Globus pallidus (tissue), 1 donor: ENCODE results near the gene KDM4C.
A peak's percentile ranks its signal among the peaks of the same experiment; 100 is the strongest.

Experiments used
- DNase-seq: peaks from one replicate; pipeline ENCODE4 v3.0.0-alpha.2; 2015; ENCODE audit warnings: low spot score

KDM4C gene

DNA sequence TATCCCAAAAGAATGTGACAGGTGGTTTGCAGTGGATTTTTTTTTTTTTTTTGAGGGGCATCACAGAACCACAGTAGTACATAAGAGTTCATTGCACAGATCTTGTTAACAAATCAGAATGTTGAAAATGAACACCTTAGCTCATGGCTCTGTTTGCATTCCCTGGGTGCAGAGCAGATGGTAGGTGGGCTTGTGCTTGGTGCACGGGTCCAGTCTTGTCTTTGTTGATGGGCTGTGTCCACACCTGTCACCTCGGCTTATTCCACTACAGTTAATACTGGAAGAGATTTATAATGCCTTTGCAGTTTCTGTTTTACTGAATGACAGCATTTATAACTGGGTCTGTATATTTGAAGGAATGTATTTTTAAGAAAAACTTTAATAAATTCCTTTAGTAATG lies 146.6 kb downstream of the KDM4C start:
- DNase-seq = no peak

DNA sequence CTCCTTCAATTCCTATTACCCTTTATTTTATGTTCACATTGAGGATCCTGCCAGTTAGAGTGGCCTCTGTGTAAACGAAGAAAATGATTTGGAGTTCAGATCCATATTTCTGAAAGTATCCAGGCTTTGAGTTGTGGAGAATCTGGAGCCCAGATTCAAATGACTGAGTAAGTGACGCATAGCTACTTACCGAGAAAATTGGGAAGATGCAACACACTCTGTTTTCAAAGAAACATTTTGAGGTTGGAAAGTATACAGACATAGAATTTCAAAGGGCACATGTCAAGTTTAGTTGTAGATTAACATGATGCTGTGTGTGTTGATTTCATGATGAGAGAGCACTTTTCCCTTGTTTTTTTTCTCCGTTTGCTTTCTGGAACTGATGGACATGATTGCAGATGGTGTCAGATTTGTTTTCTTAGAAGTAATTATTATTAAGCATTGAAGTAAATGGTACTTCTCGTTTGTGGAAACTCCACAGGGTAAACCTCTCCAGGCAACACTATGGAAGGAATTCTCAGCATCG lies 148.1 kb downstream of the KDM4C start:
- no peak for DNase-seq

DNA sequence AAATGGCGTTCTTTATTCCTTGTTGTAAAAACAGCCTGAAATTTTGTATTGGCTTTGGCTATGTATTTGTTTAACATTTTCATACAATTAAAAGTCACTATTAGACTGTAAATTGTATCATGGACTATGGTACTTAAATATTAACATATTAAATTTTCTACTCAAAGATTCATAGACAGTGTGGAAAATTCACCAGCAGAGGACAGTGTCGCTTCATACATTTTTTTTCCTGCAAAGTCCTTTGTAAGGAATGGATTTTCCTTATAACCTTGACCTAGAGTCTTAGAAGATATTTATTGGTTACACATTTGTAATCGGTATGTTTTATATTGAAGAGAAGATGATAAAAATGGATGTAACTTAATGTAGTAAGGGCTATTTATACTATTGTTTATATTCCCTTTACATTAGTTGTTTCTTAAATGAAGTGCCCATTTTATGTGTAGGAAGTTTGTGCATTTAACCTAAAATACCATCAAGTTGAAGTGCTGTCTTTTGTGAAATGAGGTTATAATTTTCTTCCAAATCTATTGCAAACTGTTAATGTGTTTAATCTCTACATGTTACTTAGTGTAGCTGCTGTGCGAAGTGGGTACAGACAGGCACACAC lies 150.1 kb downstream of the KDM4C start:
- DNase-seq = peak; percentile 54

DNA sequence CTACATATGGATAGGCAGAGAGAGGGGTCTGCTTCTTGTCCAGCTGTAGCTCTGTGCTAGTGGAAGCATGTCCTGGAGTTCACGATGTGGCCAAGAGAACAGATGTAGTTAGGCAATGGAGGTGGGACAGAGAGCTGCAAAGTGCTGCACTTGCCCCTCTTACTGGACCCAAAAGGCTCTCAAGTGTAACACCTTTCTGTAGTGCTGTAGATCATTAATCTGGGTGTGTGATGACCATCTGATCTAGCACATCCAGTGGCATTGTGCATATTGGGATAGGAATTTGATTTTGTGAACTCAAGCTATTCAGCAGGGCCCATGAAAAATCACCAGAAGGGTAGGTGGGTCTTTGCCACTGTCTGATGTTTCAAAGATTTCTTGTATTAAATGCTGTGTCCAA lies 151.4 kb downstream of the KDM4C start:
- DNase-seq = no peak

DNA sequence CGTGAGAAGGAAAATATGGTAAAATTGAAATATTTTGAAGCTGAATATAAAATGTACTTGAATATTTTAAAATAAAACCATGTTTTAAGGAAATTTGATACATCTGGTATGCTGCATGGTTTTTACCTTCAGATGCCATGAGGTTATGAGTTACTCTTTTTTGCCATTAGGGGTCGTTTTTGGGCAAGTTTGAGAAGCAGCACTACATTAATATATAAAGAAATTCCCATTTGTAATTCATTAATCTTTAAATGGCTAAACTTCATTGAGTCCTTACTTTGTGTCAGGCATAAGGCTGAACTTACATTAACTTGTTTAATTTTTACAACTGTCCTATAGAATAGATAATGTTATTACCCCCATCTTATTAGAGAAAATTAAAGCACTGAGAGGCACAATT lies 152.3 kb downstream of the KDM4C start:
- no peak for DNase-seq

DNA sequence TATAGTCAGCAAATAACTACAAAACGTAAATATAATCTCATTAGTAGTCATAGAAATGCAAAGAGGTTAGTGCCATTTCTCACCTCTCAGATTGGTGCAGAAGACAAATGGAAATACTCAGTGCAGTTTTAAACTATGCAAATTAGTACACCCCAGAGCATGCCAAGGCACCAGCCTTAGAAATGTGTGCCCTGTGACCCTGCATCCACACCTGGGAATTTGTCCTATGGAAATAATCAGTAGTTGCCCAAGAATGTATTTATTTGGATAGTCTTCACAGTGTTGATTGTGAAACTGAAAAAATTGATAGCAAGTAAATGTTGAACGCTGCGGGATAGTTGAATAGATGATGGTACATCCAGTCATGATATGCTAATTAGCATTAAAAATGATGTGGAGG lies 152.7 kb downstream of the KDM4C start:
- DNase-seq = no peak

DNA sequence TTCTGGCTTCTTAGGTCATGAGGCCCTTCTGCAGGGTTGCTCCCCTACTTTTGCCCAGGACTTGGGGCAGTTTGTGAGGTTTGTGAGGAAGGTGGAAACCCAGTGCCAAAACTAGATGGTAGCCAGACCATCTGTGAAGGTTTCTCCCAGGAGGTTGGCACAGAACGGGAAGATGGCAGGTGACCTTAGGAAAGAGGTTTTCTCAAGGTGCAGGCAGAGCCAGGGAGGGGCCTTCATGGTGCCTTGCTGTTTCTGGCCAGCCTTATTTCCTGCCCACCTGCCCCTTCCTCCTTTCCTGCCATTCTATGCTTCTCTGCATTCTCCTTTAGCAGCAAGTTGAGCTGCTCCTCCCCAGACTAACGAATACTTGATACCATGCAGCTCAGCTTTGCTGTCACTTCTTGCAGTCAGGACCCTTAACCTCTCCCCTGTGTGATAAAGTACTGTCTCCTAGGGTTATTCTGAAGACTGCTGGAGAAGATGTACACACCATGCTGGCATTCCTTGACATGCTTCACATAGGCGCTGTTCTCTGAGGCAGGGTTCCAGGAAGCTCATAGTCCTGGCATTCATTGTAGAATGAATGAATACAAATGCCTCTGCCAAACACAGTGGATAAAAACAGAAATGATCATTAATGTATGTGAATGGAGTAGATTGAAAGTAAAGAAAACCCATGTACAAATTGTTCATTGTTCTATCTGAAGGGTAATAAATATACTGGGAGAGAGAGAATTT lies 154.3 kb downstream of the KDM4C start:
- DNase-seq = peak; percentile 68

DNA sequence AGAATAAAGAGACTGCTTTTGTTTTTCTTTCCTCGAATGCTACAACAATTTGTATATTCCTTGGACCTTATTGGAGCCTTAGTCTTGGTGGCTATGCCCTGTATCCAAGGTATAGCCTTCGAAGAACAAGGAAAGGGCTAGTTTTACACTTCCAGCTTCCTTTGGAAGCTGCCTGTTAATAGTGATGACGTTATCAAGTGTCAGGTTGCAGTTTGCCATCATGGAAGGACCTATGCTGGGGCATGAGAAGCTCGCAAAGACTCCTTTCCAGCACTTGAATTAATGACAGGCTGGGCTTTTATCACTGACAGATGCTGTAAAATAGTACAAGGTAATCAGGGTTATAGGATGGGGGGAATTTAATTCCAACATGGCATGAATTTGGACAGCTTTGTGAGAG lies 157.9 kb downstream of the KDM4C start:
- no peak for DNase-seq

DNA sequence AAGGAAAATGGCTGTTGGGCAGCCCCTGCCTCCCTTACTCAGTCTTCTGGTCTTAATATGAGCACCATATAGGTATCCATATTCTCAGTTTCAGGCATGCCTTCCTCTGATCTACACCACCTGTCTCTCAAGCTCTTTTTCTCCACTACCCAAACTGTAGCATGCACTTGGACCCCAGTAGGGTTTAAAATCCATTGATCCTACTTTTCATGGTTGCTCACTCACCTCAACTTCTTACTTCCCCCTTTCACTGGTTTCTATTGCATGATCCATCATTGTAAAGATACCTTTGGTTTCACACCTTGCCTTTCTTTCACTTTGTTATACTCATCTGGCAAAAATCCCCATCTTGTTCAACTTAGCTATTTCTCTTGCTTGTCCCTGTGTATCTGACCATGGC lies 159.4 kb downstream of the KDM4C start:
- no peak for DNase-seq

DNA sequence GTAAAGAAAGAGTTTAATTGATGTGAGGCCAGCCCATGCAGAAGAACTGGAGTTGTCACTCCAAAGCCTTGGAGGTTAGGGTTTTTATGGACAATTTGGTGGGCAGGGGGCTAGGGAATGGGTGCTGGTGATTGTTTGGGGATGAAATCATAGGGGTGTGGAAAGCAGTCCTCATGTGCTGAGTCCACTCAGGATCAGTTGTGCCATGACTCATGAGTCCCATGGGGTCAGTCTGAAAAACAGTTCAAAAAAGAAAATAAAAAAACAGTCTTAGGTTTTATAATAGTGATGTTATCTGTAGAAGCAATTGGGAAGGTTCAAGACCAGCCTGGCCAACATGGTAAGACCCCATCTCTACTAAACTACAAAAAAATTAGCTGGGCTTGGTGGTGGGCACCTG lies 162.3 kb downstream of the KDM4C start:
- no peak for DNase-seq

DNA sequence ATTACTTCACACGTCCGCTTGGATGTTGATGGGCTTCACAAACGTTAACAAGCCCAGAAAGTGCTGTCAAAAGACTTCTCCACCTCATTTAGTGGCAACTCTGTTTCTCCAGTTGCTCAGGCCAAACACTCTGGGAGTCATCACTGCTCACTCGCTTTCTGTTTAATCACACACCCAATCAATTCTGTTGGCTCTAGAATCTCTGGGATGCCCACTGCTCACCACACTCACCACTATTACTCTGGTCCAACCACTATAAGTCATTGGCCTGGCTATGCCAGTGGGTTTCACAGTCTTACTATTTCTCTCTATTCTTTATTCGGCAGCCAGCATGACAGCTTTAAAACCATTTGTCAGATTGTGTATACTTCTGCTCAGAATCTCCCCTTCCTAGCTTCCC lies 163.5 kb downstream of the KDM4C start:
- no peak for DNase-seq

DNA sequence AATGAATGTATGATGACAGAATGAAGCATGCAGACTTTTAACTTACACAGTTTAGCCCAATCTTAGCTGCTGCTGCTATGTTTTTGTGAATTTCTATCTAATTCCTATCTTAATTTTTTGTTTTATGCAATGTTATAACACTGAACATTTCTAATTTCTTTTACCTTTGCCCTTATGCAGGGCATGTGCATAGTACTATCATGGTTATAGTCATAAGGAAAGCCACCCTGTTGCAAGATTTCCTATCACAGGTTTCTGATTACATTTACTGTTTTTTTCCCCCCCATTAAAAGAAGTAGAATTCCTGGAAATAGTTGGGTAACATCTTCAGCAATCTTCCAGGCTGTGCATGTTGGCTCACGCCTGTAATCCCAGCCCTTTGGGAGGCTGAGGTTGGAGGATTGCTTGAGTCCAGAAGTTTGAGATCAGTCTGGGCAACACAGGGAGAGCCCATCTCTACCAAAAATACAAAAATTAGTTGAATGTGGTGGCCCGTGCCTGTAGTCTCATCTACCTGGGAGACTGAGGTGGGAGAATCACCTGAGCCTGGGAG lies 164.4 kb downstream of the KDM4C start:
- no peak for DNase-seq

DNA sequence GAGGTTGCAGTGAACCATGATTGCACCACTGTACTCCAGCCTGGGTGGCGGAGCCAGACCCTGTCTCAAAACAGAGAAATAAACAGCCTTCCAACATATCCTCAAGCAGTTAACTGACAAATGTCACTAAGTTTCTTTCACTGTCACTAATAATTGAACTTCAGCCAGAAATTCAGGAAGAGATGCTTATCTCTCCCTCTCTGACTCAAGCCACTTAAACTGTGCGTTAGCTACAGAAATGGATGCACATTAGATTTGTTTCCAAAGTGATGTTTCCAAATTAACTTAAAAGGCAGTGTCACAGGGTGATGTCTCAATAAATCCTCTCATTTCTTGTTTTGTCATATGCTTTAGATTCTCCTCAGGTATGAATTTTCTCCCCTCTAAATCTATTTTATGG lies 164.9 kb downstream of the KDM4C start:
- no peak for DNase-seq

DNA sequence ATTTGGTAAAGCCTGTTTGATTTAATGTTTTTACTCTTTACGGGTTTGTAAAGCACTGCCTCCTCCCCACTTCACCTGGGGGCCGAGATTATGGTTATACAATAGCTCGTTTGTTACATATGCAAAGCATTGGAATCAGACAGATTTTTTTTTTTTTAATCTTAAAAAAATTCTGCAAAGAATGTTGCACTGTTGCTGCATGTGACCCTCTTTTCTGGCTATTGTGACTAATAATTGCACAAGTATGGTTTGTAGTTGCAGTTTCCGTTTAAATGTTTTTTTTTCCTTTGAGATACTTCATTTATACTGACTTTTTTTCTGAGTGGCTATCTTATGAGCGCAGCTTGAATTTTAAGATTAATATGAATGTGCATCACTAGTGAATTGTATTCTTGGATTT lies 165.3 kb downstream of the KDM4C start:
- no peak for DNase-seq

DNA sequence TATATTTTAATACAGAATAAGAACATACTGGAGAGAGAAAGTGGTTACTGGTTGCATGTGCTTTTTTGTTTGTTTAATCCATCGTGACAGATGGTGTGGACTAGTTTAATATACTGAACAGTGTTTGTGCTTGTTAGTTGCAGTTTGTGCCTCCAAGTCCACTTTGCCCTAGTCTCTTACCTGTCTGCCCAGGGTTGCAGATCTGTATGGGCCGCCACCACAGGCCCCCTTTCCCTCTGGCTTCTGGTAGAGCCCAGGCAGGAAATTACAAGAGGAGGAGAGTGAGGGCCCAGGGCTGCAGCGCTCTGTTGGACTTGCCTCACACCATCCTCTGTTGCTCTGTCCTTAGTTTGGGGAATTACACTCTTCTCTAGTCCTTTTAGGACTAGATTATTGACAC lies 166.4 kb downstream of the KDM4C start:
- no peak for DNase-seq

DNA sequence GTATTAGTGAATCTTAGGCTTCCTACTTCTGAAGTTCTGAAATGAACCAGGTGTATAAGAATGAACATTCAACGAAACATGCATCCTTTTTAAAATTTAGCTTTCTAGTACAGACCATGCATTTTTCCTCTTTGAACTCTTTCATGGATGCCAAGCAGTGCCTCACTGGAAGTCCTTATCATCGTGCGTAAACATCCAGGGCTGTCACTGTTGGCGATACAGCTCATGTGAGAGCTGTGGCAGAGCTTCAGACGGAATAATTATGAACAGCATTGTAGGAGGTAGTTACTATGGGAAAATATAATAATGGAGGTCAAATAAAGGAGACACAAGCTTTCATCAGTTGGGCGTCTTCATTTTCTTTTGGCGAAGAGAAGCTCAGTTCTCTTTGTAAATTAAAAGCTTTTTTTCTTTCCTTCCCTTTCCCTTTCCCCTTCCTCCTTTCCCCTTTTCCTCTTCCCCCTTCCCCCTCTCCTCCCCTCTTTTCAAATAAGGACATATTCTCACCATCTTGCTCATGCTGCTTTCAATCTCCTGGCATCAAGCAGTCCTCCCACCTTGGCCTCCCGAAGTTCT lies 167.3 kb downstream of the KDM4C start:
- DNase-seq = peak; percentile 76

DNA sequence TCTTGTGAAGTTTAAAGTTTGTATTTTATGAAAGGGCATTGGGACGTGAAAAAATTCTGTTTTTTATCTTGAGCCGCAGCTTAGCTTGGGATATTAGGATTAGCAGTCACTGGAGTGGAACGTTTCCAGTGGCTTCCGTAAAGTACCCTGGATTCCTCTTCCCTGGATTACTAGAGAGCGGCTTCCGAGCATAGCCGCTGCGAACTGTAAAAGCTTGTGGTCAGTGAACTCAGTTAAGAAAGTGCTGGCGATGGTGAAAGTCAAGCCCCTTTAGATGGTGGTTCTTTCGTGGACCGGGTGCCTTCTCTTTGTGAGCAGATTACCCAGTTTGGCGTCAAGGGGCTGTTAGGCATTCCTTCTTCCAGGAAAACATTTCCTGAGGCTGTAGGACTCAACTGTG lies 168.1 kb downstream of the KDM4C start:
- no peak for DNase-seq

DNA sequence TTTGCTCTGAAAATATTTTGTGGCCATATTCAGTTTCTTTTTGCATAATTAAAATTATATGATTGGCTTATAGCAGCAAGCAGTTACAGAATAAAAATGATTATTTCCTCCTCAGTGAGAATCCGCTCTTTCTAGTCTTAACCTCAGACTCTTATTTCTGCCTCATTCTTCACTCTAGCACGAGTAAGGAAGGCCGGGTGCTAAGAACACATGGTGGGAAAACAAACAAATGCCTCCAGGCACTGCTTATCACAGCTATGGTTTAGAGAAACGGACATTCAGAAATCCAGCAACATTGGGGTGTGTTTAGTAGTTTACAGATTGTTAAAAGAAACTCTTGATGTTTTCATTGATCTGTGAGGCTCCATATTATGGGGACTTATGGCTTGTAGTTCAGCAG lies 168.7 kb downstream of the KDM4C start:
- DNase-seq = no peak

DNA sequence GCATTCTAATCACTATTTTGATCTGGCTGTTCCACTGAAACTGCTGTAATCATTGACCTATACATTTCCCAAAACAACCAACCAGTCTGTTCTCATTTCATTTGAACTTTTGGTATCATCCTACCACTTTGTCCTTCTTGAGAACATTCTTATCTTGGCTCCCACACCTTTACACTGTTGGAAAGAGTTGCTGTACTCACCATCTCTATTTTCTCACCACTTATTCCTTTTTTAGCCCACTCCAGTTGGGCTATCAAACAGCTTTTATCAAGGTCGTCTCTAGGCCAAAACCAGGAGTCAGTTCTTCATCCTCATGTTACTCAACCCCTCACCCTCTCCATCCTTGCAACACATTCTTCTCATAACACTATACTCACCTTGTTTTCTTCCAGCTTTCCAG lies 170.1 kb downstream of the KDM4C start:
- DNase-seq = no peak

DNA sequence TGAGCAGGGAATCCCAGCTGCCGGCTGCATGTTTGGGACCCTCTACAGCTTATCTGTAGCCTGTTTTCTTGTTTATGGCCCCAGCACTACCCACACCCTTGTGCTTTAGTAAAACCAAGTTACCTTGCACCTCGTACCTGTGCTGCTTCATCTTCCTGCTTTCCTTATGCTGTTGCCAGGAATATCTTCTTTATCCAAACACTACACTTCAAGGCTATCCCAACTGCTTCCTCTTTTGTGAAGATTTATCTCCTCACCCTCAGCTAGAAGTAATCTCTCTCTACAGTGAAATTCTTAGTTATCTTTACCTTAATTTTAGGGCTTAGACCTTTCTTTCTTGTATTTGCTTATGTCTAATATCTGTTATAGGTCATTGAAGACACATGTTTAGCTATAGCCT lies 171.1 kb downstream of the KDM4C start:
- DNase-seq = no peak

DNA sequence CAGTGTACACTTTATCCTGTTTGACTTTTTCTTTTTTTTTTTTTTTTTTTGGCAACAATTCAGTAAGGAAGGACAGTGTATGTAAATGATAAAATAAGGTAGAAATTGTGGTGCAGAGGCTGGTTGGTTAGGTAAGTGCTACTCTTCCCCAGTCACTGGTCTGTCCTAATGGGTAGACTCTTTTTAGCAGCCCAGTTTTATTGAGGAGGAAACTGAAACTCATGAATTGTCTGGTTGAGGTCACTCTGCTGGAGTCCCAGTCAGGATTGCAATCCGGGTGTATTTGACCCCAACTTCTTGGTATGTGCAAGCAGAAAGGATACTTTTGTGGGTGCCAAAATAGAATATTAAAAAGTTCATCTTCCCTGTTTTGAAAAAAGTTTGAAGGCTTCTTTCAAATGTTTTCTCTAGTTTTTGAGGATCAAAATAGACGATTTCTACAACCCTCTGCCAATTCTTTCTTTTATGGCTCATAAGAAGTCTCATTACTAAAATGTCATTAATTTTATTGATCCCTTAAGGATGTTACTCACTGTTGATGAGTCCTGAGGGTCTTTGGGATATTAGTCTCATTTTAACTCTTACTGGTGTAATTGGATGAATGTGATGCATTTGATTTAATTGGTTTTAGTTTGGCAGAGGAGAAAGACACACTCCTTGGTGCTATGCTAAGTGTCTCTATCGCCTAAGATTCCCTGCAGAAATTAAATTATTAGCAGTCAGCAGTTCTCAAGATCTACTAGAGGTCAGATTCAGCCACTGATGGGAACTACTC lies 171.9 kb downstream of the KDM4C start:
- no peak for DNase-seq

DNA sequence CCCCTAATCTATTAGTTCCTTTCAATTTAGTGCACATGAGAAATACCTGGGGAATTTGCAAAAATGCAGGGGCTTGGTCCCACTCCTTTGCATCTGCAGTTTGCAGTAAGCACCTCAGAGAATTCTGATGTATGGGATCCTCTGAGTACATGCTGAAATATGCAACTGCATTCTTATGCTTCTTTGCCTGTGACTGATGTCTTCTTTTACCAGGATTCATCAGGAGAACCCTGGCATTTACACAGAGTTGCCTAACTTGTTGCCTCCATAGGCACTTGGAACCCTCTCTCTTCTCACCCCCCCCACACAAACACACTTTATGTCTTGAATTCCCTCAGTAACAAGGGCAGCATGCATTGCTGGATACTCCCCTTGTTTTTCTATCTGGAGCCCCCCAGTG lies 173.1 kb downstream of the KDM4C start:
- no peak for DNase-seq
